ENCODE measurements around the gene TJP1.
"Not testable (repeated sequence)": the region's sequence is repeated elsewhere in the genome, so short reads cannot be mapped to it uniquely, and the experiment has no call there.

TJP1 gene

GRCh38 chr15:29821416-29822099 is 710 bp downstream of the TJP1 start:
- Histone ChIP-seq H3K4me3 (ENCODE audit: low read depth, low read length) (peak overlapping the region; percentile 89), H3K36me3 (peaks cover 2% of the 10 kb centered on the region), H3K27ac (peak overlapping the region; percentile 96), H3K27me3 (ENCODE audit: insufficient read depth, low read depth, severe bottlenecking) (no peaks in the 10 kb centered on the region), H3K9me3 (ENCODE audit: severe bottlenecking) (no peaks in the 10 kb centered on the region)
- DNase-seq = peak; percentile 73
- peak; percentile 23; the same call in 1 of the 2 replicates for TF ChIP-seq CTCF (IDR thresholded peaks at IDR 0.05; ENCODE audit: low read depth, low read length)

- no peaks in the 10 kb centered on the region for H3K9me3 ChIP-seq (ENCODE audit: severe bottlenecking)
- peaks cover 2% of the 10 kb centered on the region for H3K36me3 ChIP-seq
- DNase-seq = no peak
- H3K27ac ChIP-seq = peak overlapping the region; percentile 77
- H3K27me3 ChIP-seq (ENCODE audit: insufficient read depth, low read depth, severe bottlenecking) = no peaks in the 10 kb centered on the region
- peak overlapping the region; percentile 89 for H3K4me3 ChIP-seq (ENCODE audit: low read depth, low read length)
- no peak for TF ChIP-seq CTCF (IDR thresholded peaks at IDR 0.05; ENCODE audit: low read depth, low read length)
These were observed 1.7 kb downstream of the TJP1 start for GRCh38 chr15:29820394-29821154.

GRCh38 chr15:29819979-29820378 is 2.3 kb downstream of the TJP1 start:
- TF ChIP-seq CTCF (IDR thresholded peaks at IDR 0.05; ENCODE audit: low read depth, low read length) = no peak
- Histone ChIP-seq H3K9me3 (ENCODE audit: severe bottlenecking) (no peaks in the 10 kb centered on the region), H3K4me3 (ENCODE audit: low read depth, low read length) (peak overlapping the region; percentile 89), H3K36me3 (peaks cover 2% of the 10 kb centered on the region), H3K27ac (no peak overlapping the region), H3K27me3 (ENCODE audit: insufficient read depth, low read depth, severe bottlenecking) (no peaks in the 10 kb centered on the region)
- no peak for DNase-seq

GRCh38 chr15:29818141-29818540 is 4.1 kb downstream of the TJP1 start:
- H3K27ac ChIP-seq = no peak overlapping the region
- H3K27me3 ChIP-seq (ENCODE audit: insufficient read depth, low read depth, severe bottlenecking) = no peaks in the 10 kb centered on the region

GRCh38 chr15:29817455-29817854 is 4.8 kb downstream of the TJP1 start:
- not testable (repeated sequence) for H3K9me3 ChIP-seq (ENCODE audit: severe bottlenecking); H3K36me3 ChIP-seq; H3K4me3 ChIP-seq (ENCODE audit: low read depth, low read length); H3K27me3 ChIP-seq (ENCODE audit: insufficient read depth, low read depth, severe bottlenecking); H3K27ac ChIP-seq; DNase-seq

More at GRCh38 chr15:29818141-29818540, 4.1 kb downstream of the TJP1 start:
- peaks cover 2% of the 10 kb centered on the region for H3K36me3 ChIP-seq
- no peaks in the 10 kb centered on the region for H3K9me3 ChIP-seq (ENCODE audit: severe bottlenecking)
- no peak for DNase-seq
- H3K4me3 ChIP-seq (ENCODE audit: low read depth, low read length) = no peak overlapping the region
- TF ChIP-seq CTCF (IDR thresholded peaks at IDR 0.05; ENCODE audit: low read depth, low read length) = no peak

- no peaks in the 10 kb centered on the region; the same call in 1 of the 2 replicates for H3K36me3 ChIP-seq
- no peaks in the 10 kb centered on the region for H3K9me3 ChIP-seq (ENCODE audit: severe bottlenecking)
- no peak overlapping the region for H3K4me3 ChIP-seq (ENCODE audit: low read depth, low read length)
- no peak overlapping the region for H3K27ac ChIP-seq
- no peaks in the 10 kb centered on the region for H3K27me3 ChIP-seq (ENCODE audit: insufficient read depth, low read depth, severe bottlenecking)
- no peak for DNase-seq
- no peak for TF ChIP-seq CTCF (IDR thresholded peaks at IDR 0.05; ENCODE audit: low read depth, low read length)
These were observed 7.1 kb downstream of the TJP1 start for GRCh38 chr15:29815000-29815710.
